IPS-18c (cell line): ENCODE measurements around the gene NLRP6.
"Not testable (repeated sequence)": the region's sequence is repeated elsewhere in the genome, so short reads cannot be mapped to it uniquely, and the experiment has no call there.

ENCODE experiments used
- H3K4me3 ChIP-seq: 2 replicates; pipeline ENCODE4 v1.7.0; 2013; ENCODE audit warnings: low read depth, mild to moderate bottlenecking, low read length, moderate library complexity; ENCODE audit not compliant: insufficient read depth
- H3K9me3 ChIP-seq: one replicate; pipeline ENCODE4 v1.6.1; 2013; ENCODE audit warnings: mild to moderate bottlenecking, low read length, moderate library complexity; ENCODE audit not compliant: control insufficient read depth, insufficient read depth

Gene NLRP6

DNA sequence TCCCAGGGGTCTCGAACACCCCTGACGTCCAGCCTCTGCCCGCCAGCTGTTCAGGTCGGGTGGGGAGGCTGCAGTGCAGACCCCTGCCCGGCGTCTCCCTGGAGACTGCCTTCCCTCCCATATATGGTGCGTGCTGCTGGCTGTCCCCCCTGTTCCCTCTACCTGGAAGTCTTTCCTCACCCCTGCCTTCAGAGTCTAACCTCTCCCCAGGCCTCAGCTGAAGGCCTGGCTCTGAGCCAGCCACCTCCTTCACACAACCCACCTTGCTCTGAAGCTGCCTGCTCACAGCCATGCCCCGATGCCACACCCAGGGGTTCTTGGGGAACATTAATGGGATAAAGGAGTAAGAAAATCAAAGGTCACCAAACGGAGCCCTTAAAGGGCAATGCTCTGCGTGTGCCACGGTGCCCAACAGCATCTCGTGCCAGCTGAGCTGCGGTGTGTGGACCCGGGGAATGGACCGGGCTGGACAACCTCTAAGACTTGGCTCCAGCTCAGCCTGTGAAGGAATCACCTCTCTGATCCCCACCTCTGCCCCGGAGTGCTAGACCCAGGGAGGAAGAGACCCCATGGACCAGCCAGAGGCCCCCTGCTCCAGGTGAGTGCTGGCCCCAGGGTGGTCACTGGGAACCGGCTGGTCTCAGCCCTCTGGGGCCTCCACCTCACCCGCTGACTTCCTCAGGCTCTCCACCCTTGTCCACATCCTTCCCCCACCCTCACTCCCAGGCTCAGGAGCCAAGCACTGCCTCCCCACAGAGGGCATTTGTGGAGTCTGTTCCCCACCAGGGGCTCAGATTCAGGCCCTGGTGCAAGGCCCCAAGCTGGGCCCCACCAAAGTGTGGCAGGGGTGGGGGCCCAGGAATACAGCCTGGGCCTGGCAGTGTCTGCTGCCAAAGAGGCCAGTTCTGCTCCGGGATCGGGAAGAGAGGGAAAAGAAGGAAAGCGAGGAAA lies at the start of gene NLRP6:
Gene NLRP6 (plus strand): TSS at position 407 of the 951 bp plus-strand sequence. CDS start 163 bp downstream, at position 570.
- H3K9me3 ChIP-seq: no peaks in the 10 kb centered on the region
- H3K4me3 ChIP-seq: no peak within 1 kb of the TSS

DNA sequence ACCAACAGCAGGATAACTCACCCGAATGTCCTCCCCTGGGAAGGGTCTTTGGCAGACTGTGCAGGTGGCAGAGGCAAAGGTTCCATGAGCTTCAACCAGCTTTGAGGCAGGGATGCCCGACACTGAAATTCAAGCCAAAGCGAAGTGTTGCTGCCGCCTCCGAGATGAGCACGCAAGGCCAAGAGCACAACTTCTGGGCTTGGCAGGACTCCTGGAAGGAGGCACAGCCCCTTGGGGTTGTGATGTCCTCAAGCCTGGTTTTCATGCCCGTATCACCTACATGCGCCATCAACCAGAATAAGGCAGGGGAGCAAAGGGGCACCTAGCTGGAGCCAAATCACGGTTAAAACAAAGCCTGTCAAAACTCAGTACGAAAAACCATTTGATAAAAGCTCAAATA lies 47.8 kb upstream of the NLRP6 start:
- H3K9me3 ChIP-seq: peaks cover 2% of the 10 kb centered on the region
- H3K4me3 ChIP-seq: no peak overlapping the region

DNA sequence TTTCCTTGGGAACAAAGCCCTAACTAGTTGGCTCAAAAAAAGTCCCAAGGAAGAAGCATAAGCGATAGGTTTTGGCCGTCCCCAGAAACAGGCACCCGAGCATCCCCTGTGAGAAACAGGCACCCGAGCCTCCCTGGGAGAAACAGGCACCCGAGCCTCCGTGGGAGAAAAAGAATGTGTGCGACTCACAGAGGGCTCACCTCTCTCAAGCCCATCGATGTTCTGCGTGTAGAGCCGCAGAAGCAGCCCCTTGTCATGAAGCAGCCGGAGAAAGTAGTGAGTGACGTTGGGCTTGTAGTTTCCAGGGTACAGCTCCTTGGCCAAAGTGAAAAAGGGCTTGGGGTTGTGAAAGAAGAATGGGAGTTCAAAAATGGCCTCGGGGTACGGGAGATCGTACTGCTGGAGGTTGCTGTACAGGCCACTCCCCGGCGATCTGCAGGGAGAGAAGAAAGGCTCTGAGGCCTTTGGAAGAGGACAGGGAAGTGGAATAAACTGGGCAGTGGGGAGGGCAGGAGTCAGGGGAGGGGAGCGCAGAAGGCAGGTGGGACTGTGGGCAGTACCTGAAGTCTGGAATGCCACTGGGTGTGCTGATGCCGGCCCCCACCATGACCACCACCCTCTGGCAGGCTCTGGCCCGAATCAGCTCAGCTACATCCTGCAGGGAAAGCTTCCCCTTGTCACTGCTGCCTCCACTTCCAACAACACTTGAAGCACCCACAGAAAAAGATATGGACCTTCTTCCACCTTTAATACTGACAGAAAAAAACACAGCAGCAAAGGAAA lies 45.2 kb upstream of the NLRP6 start:
- Histone ChIP-seq H3K4me3 (no peak overlapping the region), H3K9me3 (peaks cover 2% of the 10 kb centered on the region)

DNA sequence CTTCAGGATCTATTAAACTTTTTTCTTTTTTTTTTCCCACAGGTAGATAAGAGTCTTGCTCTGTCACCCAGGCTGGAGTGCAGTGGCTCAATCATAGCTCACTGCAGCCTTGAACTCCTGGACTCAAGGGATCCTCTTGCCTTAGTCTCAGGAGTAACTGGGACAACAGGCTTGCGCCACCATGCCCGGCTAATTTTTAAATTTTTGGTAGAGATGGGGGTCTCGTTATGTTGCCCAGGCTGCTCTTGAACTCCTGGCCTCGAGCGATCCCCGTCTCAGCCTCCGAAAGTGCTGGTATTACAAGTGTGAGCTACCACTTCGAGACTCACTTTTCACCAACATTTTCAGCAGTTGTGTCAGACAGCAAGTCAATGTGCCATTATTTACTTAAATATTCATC lies 43.0 kb upstream of the NLRP6 start:
- H3K4me3 ChIP-seq: peak overlapping the region; percentile 88; the same call in 1 of the 2 replicates
- peaks cover 2% of the 10 kb centered on the region for H3K9me3 ChIP-seq

DNA sequence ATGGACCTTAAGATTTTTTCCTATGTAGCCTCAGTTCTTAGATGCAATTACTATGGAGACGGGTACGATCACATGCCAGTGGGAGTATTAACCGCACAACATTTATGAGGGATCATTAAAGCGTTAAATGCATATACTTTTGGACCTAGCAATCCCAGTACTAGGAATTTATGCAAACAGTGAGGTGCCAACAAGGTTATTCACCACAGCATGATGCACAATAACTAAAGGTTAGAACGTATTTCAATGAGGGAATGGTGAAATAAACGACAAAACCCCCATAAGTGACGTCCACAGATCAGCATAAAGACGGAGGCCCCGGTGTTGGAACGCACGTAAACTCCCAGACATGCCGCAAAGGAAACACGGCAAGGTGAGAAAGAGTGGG lies 42.6 kb upstream of the NLRP6 start:
- Histone ChIP-seq H3K4me3 (peak overlapping the region; percentile 88), H3K9me3 (peaks cover 2% of the 10 kb centered on the region)

DNA sequence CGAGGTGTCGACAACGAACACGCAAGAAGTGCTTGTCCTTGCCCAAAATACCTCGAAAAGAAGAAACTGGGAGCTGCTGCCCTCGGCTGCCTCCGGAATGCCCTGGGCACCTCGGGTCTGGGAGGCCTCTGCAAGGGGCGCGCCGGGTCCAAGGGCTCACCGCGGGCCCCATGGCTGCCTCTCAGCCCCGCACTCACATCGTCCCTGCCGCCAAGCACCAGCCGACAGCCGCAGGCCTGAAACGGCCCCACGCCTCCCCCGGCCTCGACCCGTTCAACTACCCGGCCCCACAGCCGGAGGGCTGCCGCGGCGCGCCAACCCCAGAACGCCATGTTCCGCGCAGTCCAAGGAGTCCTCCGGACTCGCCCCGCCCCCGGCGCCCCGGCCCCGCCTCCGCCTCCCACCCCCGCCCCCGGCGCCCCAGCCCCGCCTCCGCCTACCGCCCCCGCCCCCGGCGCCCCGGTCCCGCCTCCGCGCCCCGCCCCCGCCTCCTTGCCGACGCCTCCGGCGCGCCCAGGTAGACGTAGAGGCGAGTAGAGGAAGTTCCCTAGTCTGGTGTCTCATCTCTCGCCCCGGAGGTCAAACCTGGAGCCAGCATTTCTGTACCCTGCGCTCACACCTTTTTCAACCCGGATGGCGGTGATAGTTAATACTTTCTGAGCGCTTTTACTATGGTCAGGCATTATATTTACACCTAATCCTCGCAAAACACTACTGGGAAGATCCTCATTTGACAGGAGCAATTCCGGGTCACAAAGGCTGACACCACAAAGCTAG lies 42.0 kb upstream of the NLRP6 start, which contains the start of gene SIRT3:
Gene SIRT3 (minus strand): TSS at position 346 of the 777 bp plus-strand sequence. CDS start 14 bp downstream, at position 332.
- Histone ChIP-seq H3K9me3 (peaks cover 2% of the 10 kb centered on the region), H3K4me3 (peak within 1 kb of the TSS; percentile 99)

DNA sequence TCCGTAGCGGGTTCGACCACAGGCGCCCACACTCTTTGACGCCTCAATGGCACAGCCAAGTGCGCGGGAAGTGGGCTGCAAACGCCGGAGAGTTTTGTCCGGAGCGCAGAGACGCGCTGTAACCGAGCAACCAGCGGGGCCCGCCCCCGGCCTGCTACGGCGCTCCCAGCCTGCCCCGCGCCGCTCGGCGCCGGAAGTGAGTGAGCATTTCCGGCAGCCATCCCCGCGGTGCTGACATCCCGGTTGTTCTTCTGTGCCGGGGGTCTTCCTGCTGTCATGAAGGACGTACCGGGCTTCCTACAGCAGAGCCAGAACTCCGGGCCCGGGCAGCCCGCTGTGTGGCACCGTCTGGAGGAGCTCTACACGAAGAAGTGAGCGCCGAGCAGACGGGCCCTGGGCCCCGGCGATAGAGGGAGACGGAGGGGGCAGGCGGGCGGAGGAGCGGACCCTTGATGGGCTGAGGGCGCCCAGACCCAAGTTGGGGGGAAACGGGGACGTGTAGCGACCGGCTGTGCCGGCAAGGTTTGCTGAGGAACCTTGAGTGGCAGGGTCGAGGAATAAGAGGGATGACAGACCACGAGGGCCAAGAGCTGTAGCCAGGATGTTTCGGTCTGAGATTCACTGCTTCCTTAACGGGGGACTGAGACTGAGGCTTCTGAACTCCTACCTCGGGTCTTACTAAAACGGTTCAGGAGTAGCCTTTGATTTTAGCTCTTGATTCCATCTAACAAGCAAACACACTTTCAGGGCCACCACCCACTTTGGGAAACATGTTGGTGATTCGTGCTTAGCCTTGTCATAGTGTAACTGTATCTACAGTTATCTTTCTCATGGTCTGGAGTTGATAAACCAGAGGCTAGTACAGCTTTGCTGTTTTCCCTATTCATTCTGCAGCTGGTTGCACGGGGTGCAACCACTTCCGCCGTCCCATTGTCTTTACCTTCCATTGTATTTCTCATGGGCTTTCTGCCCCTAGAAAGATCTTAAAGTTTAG lies 41.1 kb upstream of the NLRP6 start, which contains the start of gene PSMD13:
Gene PSMD13 (plus strand): TSS at position 203 of the 994 bp plus-strand sequence. CDS start 74 bp downstream, at position 277.
- peak within 1 kb of the TSS; percentile 99 for H3K4me3 ChIP-seq
- peaks cover 2% of the 10 kb centered on the region for H3K9me3 ChIP-seq

DNA sequence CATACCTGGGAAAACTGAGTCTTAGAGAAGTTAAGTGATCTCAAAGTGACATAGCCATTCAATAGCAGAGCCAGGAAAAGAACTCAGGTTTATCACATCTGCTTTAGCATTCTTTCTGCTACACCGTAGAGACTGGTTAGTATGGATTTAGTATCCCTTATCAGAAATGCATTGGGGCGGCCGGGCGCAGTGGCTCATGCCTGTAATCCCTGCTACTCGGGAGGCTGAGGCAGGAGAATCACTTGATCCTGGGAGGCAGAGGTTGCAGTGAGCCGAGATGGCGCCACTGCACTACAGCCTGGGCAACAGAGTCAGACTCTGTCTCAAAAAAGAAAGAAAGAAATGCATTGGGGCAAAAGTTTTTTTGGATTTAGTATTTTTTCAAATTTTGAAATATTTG lies 39.9 kb upstream of the NLRP6 start:
- H3K4me3 ChIP-seq, H3K9me3 ChIP-seq: not testable (repeated sequence)

DNA sequence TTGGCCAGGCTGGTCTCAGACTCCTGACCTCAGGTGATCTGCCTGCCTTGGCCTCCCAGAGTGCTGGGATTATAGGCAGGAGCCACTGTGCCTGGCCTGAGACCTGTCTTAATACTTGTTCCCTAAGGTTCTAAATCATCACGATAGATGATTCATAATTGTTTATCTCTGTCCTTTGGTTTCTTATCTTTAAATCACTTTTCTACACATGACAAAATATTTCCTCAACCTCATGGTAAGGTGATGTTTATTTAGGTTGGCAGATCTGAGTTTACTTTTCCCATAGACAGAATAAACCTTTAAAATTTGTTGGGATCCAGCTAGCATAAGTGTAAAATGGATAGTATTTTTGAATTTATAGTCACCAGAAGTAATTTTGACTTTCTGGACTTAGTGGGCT lies 37.9 kb upstream of the NLRP6 start:
- H3K9me3 ChIP-seq: no peaks in the 10 kb centered on the region
- no peak overlapping the region for H3K4me3 ChIP-seq

DNA sequence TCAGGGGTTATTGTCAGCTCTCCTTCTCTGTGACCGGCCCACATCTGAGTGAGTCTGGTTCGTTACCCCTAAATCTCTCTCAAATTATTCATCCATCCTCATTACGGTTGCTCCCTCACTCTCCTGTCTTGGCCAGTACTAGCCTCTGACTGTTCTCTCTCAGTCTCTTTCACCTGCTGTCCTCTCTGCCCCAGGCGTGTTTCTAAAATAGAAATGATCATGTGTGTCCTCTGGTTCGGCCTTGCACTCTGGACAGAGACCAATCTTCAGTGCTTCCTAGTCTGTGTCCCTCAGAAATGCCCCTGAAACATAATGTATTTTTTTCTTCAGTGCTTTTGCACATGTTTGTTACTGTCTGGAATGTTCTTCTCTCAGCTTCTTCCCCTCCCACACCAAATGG lies 36.6 kb upstream of the NLRP6 start:
- H3K4me3 ChIP-seq: no peak overlapping the region
- H3K9me3 ChIP-seq: no peaks in the 10 kb centered on the region

DNA sequence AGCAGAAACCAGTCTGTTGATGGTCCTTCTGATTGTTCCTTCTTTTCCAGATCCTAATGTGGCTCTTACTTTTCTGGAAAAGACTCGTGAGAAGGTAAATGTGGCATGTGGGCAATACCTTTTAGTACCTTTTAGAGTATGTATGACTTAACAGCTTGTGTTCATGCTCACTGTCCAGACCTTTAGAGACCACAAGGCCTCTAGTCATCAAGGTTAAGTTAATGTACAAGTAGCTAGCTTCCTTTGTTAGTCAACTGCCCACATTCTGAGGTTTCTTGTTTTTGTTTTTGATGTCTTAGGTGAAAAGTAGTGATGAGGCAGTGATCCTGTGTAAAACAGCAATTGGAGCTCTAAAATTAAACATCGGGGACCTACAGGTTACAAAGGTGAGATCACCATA lies 33.8 kb upstream of the NLRP6 start:
- no peak overlapping the region for H3K4me3 ChIP-seq

DNA sequence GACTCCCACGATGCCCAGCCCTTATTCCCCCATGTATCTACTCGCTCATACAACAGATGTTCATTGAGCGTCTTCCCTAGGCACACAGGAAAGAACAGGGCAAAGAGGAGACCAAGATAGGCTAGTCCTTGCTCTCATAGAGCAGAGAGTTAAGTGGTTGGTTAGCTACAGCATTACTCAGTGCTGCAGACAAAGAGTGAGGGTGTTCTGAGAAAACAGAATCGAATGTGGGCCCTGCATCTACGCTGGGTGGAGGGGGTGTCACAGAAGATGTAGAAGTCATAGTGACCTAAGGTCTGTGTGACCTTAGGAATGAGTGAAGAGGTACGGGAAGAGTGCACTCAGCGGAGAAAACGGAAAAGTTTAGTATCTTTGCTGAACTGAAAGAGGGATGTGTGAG lies 29.1 kb upstream of the NLRP6 start:
- H3K9me3 ChIP-seq: no peaks in the 10 kb centered on the region
- no peak overlapping the region for H3K4me3 ChIP-seq

More for the DNA sequence above, 33.8 kb upstream of the NLRP6 start:
- H3K9me3 ChIP-seq: no peaks in the 10 kb centered on the region

DNA sequence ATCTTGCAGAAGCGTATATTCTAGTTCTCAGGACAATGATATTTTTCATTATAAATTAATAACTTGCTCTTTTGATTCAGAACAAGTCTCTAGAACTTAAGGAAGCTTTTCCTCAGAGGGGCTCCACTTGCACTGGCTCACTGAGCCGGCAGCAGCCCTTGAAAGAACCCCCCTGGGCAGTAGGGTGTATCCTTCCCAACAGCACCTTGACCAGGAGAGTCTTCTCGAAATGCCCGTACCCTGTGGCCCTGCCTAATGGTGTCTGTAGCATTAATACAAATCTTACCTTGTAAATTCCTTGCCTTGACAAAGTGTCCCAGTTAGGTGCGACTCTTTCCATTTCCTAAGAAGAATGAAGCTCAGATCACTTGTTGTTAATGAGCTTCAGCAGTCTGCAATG lies 27.9 kb upstream of the NLRP6 start:
- no peak overlapping the region for H3K4me3 ChIP-seq
- no peaks in the 10 kb centered on the region for H3K9me3 ChIP-seq

DNA sequence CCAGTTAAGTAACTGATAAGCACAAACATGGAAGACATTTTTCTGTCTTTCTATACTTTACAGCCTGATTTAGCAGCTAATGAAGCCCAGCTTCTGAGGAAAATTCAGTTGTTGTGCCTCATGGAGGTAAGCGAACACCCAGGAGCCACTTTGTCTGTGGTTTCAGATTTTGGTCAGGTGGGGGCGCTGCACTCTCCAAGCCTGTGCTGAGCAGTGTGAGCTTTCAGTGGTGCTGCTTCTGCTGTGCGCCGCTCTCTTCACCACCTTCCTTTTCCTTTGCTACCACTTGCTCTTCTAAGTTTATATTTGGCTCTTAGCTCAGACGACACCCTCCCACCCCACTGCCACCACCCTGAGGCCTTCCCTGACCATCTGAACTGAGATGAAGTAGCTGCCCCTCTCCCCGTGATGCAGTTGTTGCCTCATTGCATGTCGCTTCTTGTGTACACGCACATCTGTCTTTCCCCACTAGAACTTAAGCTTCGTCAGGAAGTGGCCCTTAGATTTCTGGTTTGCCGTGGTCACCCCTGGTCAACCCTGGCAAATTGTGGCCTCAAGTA lies 27.4 kb upstream of the NLRP6 start:
- Histone ChIP-seq H3K9me3 (no peaks in the 10 kb centered on the region), H3K4me3 (no peak overlapping the region)

DNA sequence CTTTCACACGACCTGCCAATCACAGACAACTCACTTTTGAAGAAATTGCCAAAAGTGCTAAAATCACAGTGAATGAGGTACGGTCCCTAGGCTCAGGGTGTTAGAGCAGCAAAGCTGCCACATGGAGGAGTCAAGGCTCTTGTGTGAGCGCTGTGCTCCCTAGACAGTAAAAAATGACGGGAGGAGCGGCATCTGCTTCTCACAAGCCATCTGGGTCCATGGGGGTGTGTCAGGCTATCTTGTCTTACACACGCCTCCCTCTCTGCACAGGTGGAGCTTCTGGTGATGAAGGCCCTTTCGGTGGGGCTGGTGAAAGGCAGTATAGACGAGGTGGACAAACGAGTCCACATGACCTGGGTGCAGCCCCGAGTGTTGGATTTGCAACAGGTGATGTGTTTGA lies 26.7 kb upstream of the NLRP6 start:
- H3K4me3 ChIP-seq: no peak overlapping the region
- no peaks in the 10 kb centered on the region for H3K9me3 ChIP-seq

DNA sequence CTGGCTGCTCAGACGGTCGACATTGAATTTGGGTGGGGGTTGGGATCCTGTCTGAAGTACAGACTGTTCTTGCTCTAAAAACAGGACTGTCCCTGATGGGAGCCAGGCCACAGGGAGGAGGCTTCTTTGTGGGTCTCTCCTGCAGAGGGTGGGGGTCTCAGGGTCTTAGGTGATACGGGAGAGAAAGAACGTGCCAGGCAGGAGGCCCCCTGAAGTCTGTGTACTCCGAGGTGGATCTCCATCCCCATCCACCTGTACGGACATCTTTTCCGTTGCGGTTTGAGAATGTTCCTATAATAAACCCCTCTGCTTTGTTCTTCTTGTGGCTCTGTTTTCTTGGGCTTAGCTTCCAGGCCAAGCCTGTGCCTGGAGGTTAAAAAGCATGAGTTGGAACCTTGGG lies 25.5 kb upstream of the NLRP6 start:
- H3K9me3 ChIP-seq: no peaks in the 10 kb centered on the region
- no peak overlapping the region for H3K4me3 ChIP-seq
